ENCODE data around the gene FARP1.

GRCh38 chr13:98416408-98416807, 273.5 kb downstream of the FARP1 start:
- TF ChIP-seq EZH2 (IDR thresholded peaks at IDR 0.05) (no peak), POLR2AphosphoS5 (IDR thresholded peaks at IDR 0.05; ENCODE audit: borderline replicate concordance, low read depth, low read length) (no peak)

All from SK-N-MC (cell line).